HCT116 (cell line): ENCODE data around the gene IFNL4. TPM values are rescaled to one million over a fixed set of nuclear protein-coding genes. Genes with fewer than 3 reads are reported as not detected.

ENCODE experiments used
- ATAC-seq: fragments of 200-7000 bp; cut with Tn5 transposase; 2 replicates; pipeline ENCODE4 v1.9.1; 2020; ENCODE audit warnings: mild to moderate bottlenecking, moderate library complexity
- BruUV-seq: library from RNA; stranded (reverse); fragments of 400-500 nt; replicated peaks from 2 replicates; lab custom pipeline; 2021; lab: Mats Ljungman, UMichigan
- CTCF ChIA-PET: fragments of 300-600 bp; sonication (Branson Sonifier 250); formaldehyde crosslinking; loops from one replicate; lab custom pipeline; 2021; ENCODE audit warnings: antibody characterized with exemption; lab: Charles Lee
- POLR2A ChIA-PET: fragments of 300-600, 350-600 bp; sonication (Branson Sonifier 250); formaldehyde crosslinking; loops from one replicate; lab custom pipeline; 2021; ENCODE audit warnings: antibody characterized with exemption; lab: Charles Lee
- RAD21 ChIA-PET, 2 experiments: fragments of 300-600 bp; sonication (Branson Sonifier 250); formaldehyde crosslinking; loops; one replicate each; lab custom pipeline; 2023; ENCODE audit warnings: low total read pairs in 2 of 2; ENCODE audit not compliant: uncharacterized antibody in 2 of 2, unreplicated experiment in 2 of 2, low non-redundant PET in 1 of 2; lab: Charles Lee
- DNase-seq: peaks from one replicate; pipeline ENCODE4 v3.0.0-alpha.2; 2010; ENCODE audit warnings: low read depth, low spot score
- H2AFZ ChIP-seq: fragments of 200-600 bp; shearing (Covaris generic), sonication (generic); 2 replicates; pipeline ENCODE4 v1.6.1; 2017; ENCODE audit warnings: low read depth, mixed run types, mixed read lengths, antibody characterized with exemption, low read length; ENCODE audit not compliant: poor library complexity, severe bottlenecking
- H3K27ac ChIP-seq: 2 replicates; pipeline ENCODE4 v1.5.1; 2012; ENCODE audit warnings: low read depth, low read length
- H3K27me3 ChIP-seq: fragments of 200-600 bp; sonication (generic); 2 replicates; pipeline ENCODE4 v1.6.1; 2016; ENCODE audit warnings: mixed run types, low read length, mixed read lengths; ENCODE audit not compliant: insufficient read depth
- H3K36me3 ChIP-seq, 2 experiments: fragments of 200-500 bp in 1 of 2; fragments of 200-600 bp in 1 of 2; sonication (Bioruptor generic) in 1 of 2; sonication (generic) in 1 of 2; 2 replicates each; pipeline versions ENCODE4 v1.5.1 to v1.6.1; 2014 to 2016; ENCODE audit warnings: low read length in 2 of 2, inconsistent platforms in 1 of 2, mixed read lengths in 1 of 2, mixed run types in 1 of 2; ENCODE audit not compliant: insufficient read depth in 2 of 2, control insufficient read depth in 1 of 2
- H3K4me1 ChIP-seq, 2 experiments: fragments of 200-600 bp in 1 of 2; sonication (generic) in 1 of 2; 2 replicates each; pipeline versions ENCODE4 v1.5.1 to v1.6.1; 2012 to 2017; ENCODE audit warnings: low read length in 2 of 2, inconsistent platforms in 1 of 2, mild to moderate bottlenecking in 1 of 2, mixed read lengths in 1 of 2, mixed run types in 1 of 2, moderate library complexity in 1 of 2; ENCODE audit not compliant: insufficient read depth in 2 of 2, control insufficient read depth in 1 of 2
- H3K4me2 ChIP-seq: fragments of 200-600 bp; sonication (generic); 2 replicates; pipeline ENCODE4 v1.6.1; 2017; ENCODE audit warnings: mixed run types, low read length, mixed read lengths
- H3K4me3 ChIP-seq, 2 experiments: fragments of 200-600 bp in 1 of 2; sonication (generic) in 1 of 2; replicated peaks in 1 of 2; 2 replicates each; pipeline ENCODE4 v1.5.1; 2011 to 2016; ENCODE audit warnings: low read length in 2 of 2, control low read depth in 1 of 2, low read depth in 1 of 2, mild to moderate bottlenecking in 1 of 2, mixed read lengths in 1 of 2, mixed run types in 1 of 2
- H3K79me2 ChIP-seq: fragments of 200-600 bp; sonication (generic); 2 replicates; pipeline ENCODE4 v1.6.1; 2017; ENCODE audit warnings: mild to moderate bottlenecking, mixed run types, low read length, moderate library complexity, mixed read lengths; ENCODE audit not compliant: insufficient read depth
- H3K9ac ChIP-seq: fragments of 200-600 bp; sonication (generic); 2 replicates; pipeline ENCODE4 v1.6.1; 2016; ENCODE audit warnings: low read length, mixed read lengths
- H3K9me2 ChIP-seq: fragments of 200-600 bp; sonication (generic), shearing (Covaris generic); 2 replicates; pipeline ENCODE4 v1.6.1; 2017; ENCODE audit warnings: mixed run types, mild to moderate bottlenecking, moderate library complexity; ENCODE audit not compliant: insufficient read depth
- H3K9me3 ChIP-seq, 2 experiments: fragments of 200-500 bp in 1 of 2; fragments of 200-600 bp in 1 of 2; sonication (Bioruptor generic) in 1 of 2; sonication (generic) in 1 of 2; 2 replicates each; pipeline ENCODE4 v1.6.1; 2014 to 2017; ENCODE audit warnings: low read length in 2 of 2, mixed read lengths in 2 of 2, inconsistent platforms in 1 of 2, low read depth in 1 of 2, mild to moderate bottlenecking in 1 of 2, mixed run types in 1 of 2, moderate library complexity in 1 of 2; ENCODE audit not compliant: control insufficient read depth in 1 of 2, insufficient read depth in 1 of 2
- H4K20me1 ChIP-seq: fragments of 200-600 bp; sonication (generic), shearing (Covaris generic); 2 replicates; pipeline ENCODE4 v1.6.1; 2017; ENCODE audit warnings: mixed run types, mild to moderate bottlenecking, moderate library complexity; ENCODE audit not compliant: insufficient read depth
- CBX3 ChIP-seq: IDR thresholded peaks from 2 replicates; pipeline ENCODE4 v1.6.1; 2012; ENCODE audit warnings: low read depth
- ELF1 ChIP-seq: IDR thresholded peaks from 2 replicates; pipeline ENCODE4 v1.6.1; 2012; ENCODE audit warnings: low read depth, borderline replicate concordance
- EZH2 ChIP-seq: fragments of 200-600 bp; sonication (generic); IDR thresholded peaks from 2 replicates; pipeline ENCODE4 v1.6.1; 2017; ENCODE audit warnings: antibody characterized with exemption, mixed run types
- EZH2phosphoT487 ChIP-seq: fragments of 200-600 bp; IDR thresholded peaks from 2 replicates; pipeline ENCODE4 v1.6.1; 2018; ENCODE audit warnings: antibody characterized with exemption, borderline replicate concordance
- MAX ChIP-seq: IDR thresholded peaks from 2 replicates; pipeline ENCODE4 v1.6.1; 2012
- POLR2A ChIP-seq: IDR thresholded peaks from 2 replicates; pipeline ENCODE4 v1.7.0; 2011; ENCODE audit warnings: borderline replicate concordance; ENCODE audit not compliant: insufficient read depth, insufficient read length; ENCODE audit errors: extremely low read depth
- POLR2AphosphoS5 ChIP-seq: IDR thresholded peaks from 2 replicates; pipeline ENCODE4 v1.6.1; 2011; ENCODE audit warnings: mild to moderate bottlenecking, low read depth, low read length, moderate library complexity
- RAD21 ChIP-seq: IDR thresholded peaks from 2 replicates; pipeline ENCODE4 v1.6.1; 2012; ENCODE audit warnings: low read depth, mild to moderate bottlenecking
- SRF ChIP-seq: IDR thresholded peaks from 2 replicates; pipeline ENCODE4 v1.6.1; 2012; ENCODE audit warnings: low read depth
- ZFX ChIP-seq: fragments of 450-650 bp; IDR thresholded peaks from 2 replicates; pipeline ENCODE4 v1.6.1; 2017
- ZNF274 ChIP-seq: fragments of 200-500 bp; sonication (Bioruptor generic); IDR thresholded peaks from 2 replicates; pipeline ENCODE4 v1.6.1; 2014; ENCODE audit warnings: mild to moderate bottlenecking, low read depth, low read length, inconsistent platforms
- intact Hi-C: fragments of 100-400 bp; cut with micrococcal nuclease; formaldehyde crosslinking; loops from 2 replicates; pipeline ENCODE4 v1.10.0; 2022
- total RNA-seq: library from RNA; stranded (reverse); gene quantifications from one replicate; pipeline ENCODE4 v1.2.1, GENCODE V29; 2021; ENCODE audit not compliant: unreplicated experiment
- TF ChIP-seq, protein P1 (sequence below), 3 experiments: fragments of 200-600 bp in 1 of 3; sonication (generic) in 1 of 3; IDR thresholded peaks in 2 of 3; conservative IDR thresholded peaks in 1 of 3; 2 replicates each; pipeline ENCODE4 v1.5.1; 2012 to 2017; ENCODE audit warnings: low read depth in 2 of 3, low read length in 2 of 3, antibody characterized with exemption in 1 of 3, borderline replicate concordance in 1 of 3, control low read depth in 1 of 3, mild to moderate bottlenecking in 1 of 3, mixed read lengths in 1 of 3, mixed run types in 1 of 3, moderate library complexity in 1 of 3; ENCODE audit not compliant: insufficient read depth in 1 of 3
- TF ChIP-seq, protein P2 (sequence below): IDR thresholded peaks from 2 replicates; pipeline ENCODE4 v1.6.1; 2011; ENCODE audit warnings: mild to moderate bottlenecking, low read length, moderate library complexity; ENCODE audit not compliant: insufficient replicate concordance; ENCODE audit errors: extremely low read depth

IFNL4 gene
- total RNA-seq, 1 experiment from 2014 or later, result not detected

DNA sequence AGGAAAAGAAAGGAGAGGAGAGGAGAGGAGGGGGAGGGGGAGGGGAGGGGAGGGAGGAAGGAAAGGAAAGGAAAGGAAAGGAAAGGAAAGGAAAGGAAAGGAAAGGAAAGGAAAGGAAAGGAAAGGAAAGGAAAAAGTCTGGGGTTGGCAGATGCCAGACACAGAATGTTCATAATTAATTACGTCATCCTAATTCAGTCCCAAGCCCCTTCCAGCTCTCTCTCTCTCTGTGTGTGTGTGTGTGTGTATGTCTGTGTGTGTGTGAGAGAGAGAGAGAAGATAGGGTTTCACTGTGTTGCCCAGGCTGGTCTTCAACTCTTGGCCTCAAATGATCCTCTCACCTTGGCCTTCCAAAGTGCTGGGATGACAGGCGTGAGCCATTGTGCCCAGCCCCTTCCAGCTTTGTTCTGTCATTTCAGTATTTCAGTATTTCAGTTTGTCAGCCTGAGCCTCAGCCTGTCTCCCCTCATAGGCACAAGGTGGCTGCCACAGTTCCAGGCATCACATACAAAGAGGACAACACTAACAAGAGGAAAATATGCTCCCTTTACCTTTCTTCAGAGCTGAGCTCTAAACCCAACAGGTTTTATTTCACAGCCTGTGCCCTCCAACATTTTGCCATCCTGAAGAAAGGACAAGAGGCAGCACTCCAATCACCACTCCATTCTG lies 18.4 kb downstream of the IFNL4 start:
- Histone ChIP-seq H2AFZ (no peak overlapping the region), H3K9me2 (no peaks in the 10 kb centered on the region), H3K27ac (no peak overlapping the region), H3K36me3 (no peaks in the 10 kb centered on the region), H4K20me1 (no peaks in the 10 kb centered on the region), H3K4me1 (no peaks in the 10 kb centered on the region), H3K4me3 (no peak overlapping the region), H3K27me3 (peaks cover 7% of the 10 kb centered on the region; the same call in 1 of the 2 replicates), H3K4me2 (no peak overlapping the region), H3K9me3 (no peaks in the 10 kb centered on the region), H3K79me2 (no peaks in the 10 kb centered on the region), H3K9ac (no peak overlapping the region)
- CTCF ChIA-PET, result no interaction called here
- DNase-seq (no peak), ATAC-seq (no peak)
- RAD21 ChIA-PET, result no interaction called here
- POLR2A ChIA-PET, result no interaction called here
- no TSS peak for BruUV-seq
- no peak for TF ChIP-seq ZNF274
- TF ChIP-seq SRF, result no peak
- TF ChIP-seq, protein P1, sequence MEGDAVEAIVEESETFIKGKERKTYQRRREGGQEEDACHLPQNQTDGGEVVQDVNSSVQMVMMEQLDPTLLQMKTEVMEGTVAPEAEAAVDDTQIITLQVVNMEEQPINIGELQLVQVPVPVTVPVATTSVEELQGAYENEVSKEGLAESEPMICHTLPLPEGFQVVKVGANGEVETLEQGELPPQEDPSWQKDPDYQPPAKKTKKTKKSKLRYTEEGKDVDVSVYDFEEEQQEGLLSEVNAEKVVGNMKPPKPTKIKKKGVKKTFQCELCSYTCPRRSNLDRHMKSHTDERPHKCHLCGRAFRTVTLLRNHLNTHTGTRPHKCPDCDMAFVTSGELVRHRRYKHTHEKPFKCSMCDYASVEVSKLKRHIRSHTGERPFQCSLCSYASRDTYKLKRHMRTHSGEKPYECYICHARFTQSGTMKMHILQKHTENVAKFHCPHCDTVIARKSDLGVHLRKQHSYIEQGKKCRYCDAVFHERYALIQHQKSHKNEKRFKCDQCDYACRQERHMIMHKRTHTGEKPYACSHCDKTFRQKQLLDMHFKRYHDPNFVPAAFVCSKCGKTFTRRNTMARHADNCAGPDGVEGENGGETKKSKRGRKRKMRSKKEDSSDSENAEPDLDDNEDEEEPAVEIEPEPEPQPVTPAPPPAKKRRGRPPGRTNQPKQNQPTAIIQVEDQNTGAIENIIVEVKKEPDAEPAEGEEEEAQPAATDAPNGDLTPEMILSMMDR (IDR thresholded peaks at IDR 0.05 in 2 of 3, conservative IDR thresholded peaks at IDR 0.05 in 1 of 3; ENCODE audit: borderline replicate concordance in 1 of 3, insufficient read depth in 1 of 3, low read depth in 2 of 3, low read length in 2 of 3), result no peak
- TF ChIP-seq EZH2, result no peak
- no peak for TF ChIP-seq ZFX
- no peak for TF ChIP-seq CBX3
- no peak for TF ChIP-seq MAX
- TF ChIP-seq EZH2phosphoT487, result no peak
- no peak for TF ChIP-seq POLR2A
- no peak for TF ChIP-seq RAD21
- TF ChIP-seq POLR2AphosphoS5, result no peak
- TF ChIP-seq, protein P2, sequence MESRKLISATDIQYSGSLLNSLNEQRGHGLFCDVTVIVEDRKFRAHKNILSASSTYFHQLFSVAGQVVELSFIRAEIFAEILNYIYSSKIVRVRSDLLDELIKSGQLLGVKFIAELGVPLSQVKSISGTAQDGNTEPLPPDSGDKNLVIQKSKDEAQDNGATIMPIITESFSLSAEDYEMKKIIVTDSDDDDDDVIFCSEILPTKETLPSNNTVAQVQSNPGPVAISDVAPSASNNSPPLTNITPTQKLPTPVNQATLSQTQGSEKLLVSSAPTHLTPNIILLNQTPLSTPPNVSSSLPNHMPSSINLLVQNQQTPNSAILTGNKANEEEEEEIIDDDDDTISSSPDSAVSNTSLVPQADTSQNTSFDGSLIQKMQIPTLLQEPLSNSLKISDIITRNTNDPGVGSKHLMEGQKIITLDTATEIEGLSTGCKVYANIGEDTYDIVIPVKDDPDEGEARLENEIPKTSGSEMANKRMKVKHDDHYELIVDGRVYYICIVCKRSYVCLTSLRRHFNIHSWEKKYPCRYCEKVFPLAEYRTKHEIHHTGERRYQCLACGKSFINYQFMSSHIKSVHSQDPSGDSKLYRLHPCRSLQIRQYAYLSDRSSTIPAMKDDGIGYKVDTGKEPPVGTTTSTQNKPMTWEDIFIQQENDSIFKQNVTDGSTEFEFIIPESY, result no peak
- TF ChIP-seq ELF1, result no peak
- intact Hi-C loops, result no loop called here
